ENCODE data around the gene AMPD3. TPM values are rescaled to one million over a fixed set of nuclear protein-coding genes. Genes with fewer than 3 reads are reported as not detected.

The AMPD3 gene
- total RNA-seq, 1 experiment from 2014 or later: 5.9 TPM

DNA sequence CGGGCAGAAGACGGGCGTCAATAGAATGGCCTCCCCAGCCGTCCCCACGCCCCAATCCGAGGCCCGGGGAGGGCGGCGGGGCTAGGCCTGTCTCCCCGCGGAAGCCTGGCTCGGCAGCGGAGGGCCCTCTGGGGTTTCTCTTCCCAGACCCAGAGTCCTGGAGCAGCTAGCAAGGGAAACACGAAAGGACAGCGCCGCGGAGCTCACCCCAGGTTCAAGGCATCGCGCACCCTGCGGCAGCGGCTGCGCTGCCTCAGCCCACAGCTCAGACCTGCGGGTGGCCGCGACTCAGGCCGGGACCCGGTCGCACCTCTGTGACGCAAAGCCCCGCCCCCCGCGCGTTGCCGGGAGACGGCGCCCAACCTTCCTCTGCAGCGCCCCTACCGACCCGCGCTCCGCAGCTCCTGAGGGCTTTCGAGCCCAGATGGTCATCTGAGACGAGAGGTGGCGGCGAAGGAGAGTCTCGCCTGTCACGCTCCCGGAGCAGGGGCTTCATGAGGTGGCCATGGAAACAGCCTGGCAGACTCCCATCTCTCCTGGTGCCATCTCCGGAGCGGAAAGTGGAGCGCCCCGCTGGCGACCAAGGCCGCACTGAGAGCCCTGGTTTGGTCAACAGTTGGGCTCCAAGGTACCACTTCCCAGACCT is 86.0 kb downstream of the AMPD3 start, which contains the start of gene RNF141:
Gene RNF141 (minus strand): TSS at position 273 of the 646 bp plus-strand sequence. CDS start 7,029 bp downstream, outside the sequence.
- TF ChIP-seq, protein P1, sequence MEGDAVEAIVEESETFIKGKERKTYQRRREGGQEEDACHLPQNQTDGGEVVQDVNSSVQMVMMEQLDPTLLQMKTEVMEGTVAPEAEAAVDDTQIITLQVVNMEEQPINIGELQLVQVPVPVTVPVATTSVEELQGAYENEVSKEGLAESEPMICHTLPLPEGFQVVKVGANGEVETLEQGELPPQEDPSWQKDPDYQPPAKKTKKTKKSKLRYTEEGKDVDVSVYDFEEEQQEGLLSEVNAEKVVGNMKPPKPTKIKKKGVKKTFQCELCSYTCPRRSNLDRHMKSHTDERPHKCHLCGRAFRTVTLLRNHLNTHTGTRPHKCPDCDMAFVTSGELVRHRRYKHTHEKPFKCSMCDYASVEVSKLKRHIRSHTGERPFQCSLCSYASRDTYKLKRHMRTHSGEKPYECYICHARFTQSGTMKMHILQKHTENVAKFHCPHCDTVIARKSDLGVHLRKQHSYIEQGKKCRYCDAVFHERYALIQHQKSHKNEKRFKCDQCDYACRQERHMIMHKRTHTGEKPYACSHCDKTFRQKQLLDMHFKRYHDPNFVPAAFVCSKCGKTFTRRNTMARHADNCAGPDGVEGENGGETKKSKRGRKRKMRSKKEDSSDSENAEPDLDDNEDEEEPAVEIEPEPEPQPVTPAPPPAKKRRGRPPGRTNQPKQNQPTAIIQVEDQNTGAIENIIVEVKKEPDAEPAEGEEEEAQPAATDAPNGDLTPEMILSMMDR (conservative IDR thresholded peaks at IDR 0.05): peak; percentile 86
- no CpG with 5 or more reads among the region's 54 CpGs for WGBS (ENCODE audit: extremely low coverage, insufficient read length, low lambda C conversion rate)
- Histone ChIP-seq H3K79me2 (ENCODE audit: insufficient read depth, low read length) (no peaks in the 10 kb centered on the region), H2BK12ac (ENCODE audit: insufficient read length, low read depth, low read length) (no peak within 1 kb of the TSS), H3K79me1 (ENCODE audit: insufficient read depth, low read depth, low read length, poor library complexity, severe bottlenecking) (no peaks in the 10 kb centered on the region), H2BK20ac (ENCODE audit: low read depth, low read length, poor library complexity, severe bottlenecking) (no peak within 1 kb of the TSS), H3K23ac (ENCODE audit: insufficient read length, low read depth, low read length) (no peak within 1 kb of the TSS), H3K9ac (ENCODE audit: extremely low read depth, insufficient read length, low read length) (peak within 1 kb of the TSS; percentile 69), H3K4ac (ENCODE audit: low read depth, low read length) (no peak within 1 kb of the TSS), H3K27ac (ENCODE audit: insufficient read length, low read depth, low read length) (no peak within 1 kb of the TSS), H4K5ac (ENCODE audit: insufficient read length, low read depth, low read length) (no peak within 1 kb of the TSS), H3K4me1 (ENCODE audit: insufficient read depth, low read length) (0 out of 2 replicates have a peak, but pooled peaks cover 2% of the 10 kb centered on the region), H3K23me2 (ENCODE audit: insufficient read length, low read depth, low read length, poor library complexity, severe bottlenecking) (peaks cover 6% of the 10 kb centered on the region), H3K27me3 (ENCODE audit: insufficient read depth, low read length) (no peaks in the 10 kb centered on the region), H3K14ac (ENCODE audit: insufficient read depth, low read length) (peak within 1 kb of the TSS; percentile 59; the same call in 1 of the 2 replicates), H3K18ac (ENCODE audit: insufficient read length, low read depth, low read length) (peak within 1 kb of the TSS; percentile 71), H2AFZ (ENCODE audit: low read length) (peak within 1 kb of the TSS; percentile 50), H4K8ac (replicated peaks; ENCODE audit: insufficient read length, low read depth, low read length) (no peak within 1 kb of the TSS), H2BK120ac (ENCODE audit: low read depth, low read length, poor library complexity, severe bottlenecking) (no peak within 1 kb of the TSS), H4K91ac (ENCODE audit: insufficient read length, low read depth, low read length) (no peak within 1 kb of the TSS), H3T11ph (ENCODE audit: low read length) (no peak within 1 kb of the TSS), H3K9me3 (ENCODE audit: control insufficient read depth, low read depth, low read length) (no peaks in the 10 kb centered on the region), H3K4me2 (ENCODE audit: insufficient read depth, insufficient read length, low read length) (peak within 1 kb of the TSS; percentile 91), H4K20me1 (ENCODE audit: control insufficient read depth, insufficient read depth, insufficient read length) (no peaks in the 10 kb centered on the region), H3K56ac (ENCODE audit: insufficient read length, low read depth, low read length) (no peak within 1 kb of the TSS), H2BK5ac (ENCODE audit: insufficient read length, low read length) (no peak within 1 kb of the TSS), H2AK5ac (ENCODE audit: insufficient read length, low read length) (no peak within 1 kb of the TSS), H2BK15ac (ENCODE audit: low read depth, low read length) (no peak within 1 kb of the TSS)
- Mint-ChIP-seq H3K27me3 (ENCODE audit: low read depth) (peaks cover 7% of the 10 kb centered on the region; the same call in 1 of the 2 replicates), H3K9me3 (no peaks in the 10 kb centered on the region; a peak in 1 of 5 replicates), H3K4me3 (peak within 1 kb of the TSS; percentile 88 to 92), H3K27ac (peak within 1 kb of the TSS in 2 of 3 experiments; percentile 82 to 92; a peak in 4 of 7 replicates), H3K4me1 (peaks cover 11 to 12% of the 10 kb centered on the region in 2 experiments), H3K36me3 (ENCODE audit: insufficient read depth in 1 of 3, low read depth in 3 of 3) (no peaks in the 10 kb centered on the region)
- peak; percentile 97 for DNase-seq
